Renal cortex interstitium (tissue), 11 donors: Measurements from ENCODE around the gene HTT-AS. TPM values are rescaled to one million over a fixed set of nuclear protein-coding genes. Genes with fewer than 3 reads are reported as not detected.
"Not testable (repeated sequence)": the region's sequence is repeated elsewhere in the genome, so short reads cannot be mapped to it uniquely, and the experiment has no call there.

Source experiments
- DNase-seq, 11 donors: peaks; one replicate each; pipeline ENCODE4 v3.0.0-alpha.2; 2013; ENCODE audit warnings: low read depth in 9 of 11, low spot score in 4 of 11; ENCODE audit errors: extremely low read depth in 1 of 11
- polyA plus RNA-seq, 3 donors: library from polyadenylated mRNA; unstranded; fragments of 120-200 nt; gene quantifications; one replicate each; pipeline ENCODE4 v1.2.1, GENCODE V29; 2013; ENCODE audit not compliant: insufficient read length in 3 of 3

The HTT-AS gene
- polyA plus RNA-seq, 3 donors = not detected

DNA sequence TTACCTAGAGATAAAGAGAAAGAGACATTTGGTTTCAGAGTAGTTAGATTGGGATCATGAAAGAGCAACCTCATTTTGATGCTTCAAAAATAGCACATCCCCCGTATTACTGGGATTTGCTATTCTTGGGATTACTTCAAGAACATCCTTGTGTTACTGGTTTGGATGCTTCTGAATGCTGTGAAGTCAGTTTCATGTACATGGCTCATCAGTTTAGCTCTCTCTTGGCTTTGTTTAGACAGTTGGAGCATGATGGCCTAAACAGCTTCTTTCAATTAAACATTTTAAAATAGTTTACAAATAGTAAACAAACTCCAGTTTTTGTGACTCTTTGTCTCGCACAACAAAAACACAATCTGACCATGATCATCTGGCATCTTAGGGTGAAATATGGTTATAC, 24.0 kb upstream of the HTT-AS start:
- DNase-seq = no peak

DNA sequence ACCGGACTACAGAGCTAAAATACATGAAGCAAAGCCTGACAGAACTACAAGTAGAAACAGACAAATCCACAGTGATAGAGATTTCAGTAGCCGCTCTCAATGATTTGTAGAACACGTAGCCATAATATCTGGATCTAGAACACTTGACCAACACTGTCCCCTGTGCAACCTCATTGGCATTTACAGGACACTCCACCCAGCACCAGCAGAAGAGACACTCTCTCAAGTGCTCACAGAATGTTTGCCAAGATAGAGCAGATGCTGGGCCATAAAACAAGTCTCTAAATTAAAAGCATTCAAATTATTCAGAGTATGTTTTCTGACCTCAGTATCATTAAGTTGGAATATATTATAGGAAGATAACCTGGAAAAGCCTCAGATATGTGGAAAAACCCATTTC, 21.9 kb upstream of the HTT-AS start:
- no peak for DNase-seq

DNA sequence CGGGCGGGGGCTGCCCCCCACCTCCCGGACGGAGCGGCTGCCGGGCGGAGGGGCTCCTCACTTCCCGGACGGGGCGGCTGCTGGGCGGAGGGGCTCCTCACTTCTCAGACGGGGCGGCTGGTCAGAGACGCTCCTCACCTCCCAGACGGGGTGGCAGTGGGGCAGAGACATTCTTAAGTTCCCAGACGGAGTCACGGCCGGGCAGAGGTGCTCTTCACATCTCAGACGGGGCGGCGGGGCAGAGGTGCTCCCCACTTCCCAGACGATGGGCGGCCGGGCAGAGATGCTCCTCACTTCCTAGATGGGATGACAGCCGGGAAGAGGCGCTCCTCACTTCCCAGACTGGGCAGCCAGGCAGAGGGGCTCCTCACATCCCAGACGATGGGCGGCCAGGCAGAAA, 20.4 kb upstream of the HTT-AS start:
- DNase-seq = not testable (repeated sequence)

DNA sequence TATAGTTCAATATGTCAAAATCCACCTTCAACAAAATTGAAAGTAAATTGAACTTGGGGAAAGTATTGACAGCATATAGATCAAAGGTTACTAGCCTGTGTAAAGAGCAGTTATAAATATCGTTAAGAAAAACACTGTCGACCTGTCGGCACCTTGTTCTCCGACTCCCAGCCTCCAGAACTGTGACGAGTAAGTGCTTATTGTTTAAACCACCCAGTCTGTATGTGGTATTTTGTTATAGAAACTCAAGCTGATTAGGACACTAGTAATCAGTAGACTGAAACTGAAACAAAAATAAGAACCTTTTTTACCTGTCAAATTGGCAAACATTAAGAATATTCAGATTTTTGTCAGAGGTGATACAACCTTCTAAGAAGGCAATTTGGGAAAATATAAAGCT, 17.1 kb upstream of the HTT-AS start:
- no peak for DNase-seq

DNA sequence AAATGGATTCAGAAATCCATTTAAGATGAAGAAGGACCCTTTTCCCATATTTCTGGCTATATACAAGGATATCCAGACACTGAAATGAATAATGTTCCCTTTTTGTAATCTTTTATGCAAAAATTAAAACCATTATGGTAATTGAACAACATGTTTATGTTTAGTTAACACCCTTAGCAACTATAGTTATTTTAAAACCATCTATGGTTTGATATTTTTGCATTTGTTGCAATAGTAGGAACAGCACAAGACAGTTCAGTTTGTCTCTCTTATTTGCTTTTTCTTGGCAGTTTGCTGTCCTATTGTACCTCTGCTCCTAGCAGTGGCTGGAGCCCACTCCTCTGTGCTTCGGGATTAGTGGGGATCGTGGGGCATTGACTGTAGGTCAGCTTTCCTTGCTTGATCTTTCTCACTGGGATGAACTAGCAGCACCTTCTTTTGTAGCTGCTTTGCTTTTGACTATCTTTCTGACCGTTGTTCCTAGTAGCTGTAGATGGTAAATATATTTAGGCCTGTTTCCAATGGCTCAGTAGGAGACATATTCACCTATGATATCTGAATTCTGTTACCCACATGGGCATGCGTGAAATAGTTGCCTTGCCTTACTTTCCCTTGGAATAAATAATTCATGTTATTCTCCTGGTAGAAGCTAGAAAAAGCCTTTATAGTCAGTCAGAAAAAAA, 12.9 kb upstream of the HTT-AS start:
- DNase-seq = no peak

DNA sequence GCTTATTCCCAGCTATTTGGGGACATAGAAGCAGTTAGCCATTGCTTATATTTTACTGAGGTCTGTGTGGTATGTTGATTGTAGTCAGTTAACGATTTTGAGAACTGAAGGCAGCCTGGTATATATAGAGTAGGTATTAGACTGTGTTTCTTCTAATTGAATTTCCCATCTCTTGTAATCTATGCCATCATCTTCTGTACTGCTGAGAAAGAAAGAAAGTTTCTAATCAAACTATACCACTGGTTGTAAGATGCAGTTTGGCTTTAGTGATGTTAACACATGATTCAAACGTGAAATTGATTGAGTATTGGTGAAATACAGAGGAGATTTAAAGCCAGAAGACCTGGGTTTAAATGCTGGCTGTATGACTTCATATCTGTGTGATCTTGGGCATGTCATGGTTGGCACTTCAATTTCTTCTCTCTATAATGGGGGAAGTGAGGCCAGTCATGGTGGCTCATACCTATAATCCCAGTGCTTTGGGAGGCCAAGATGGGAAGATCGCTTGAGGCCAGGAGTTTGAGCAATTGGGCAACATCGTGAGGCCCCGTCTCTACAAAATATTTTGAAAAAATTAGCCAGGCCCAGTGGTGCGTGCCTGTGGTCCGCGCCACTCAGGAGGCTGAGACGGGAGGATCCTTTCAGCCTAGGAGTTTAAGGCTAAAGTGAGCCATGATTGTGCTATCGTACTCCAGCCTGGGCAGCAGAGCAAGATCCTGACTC, 11.8 kb upstream of the HTT-AS start:
- DNase-seq = no peak

DNA sequence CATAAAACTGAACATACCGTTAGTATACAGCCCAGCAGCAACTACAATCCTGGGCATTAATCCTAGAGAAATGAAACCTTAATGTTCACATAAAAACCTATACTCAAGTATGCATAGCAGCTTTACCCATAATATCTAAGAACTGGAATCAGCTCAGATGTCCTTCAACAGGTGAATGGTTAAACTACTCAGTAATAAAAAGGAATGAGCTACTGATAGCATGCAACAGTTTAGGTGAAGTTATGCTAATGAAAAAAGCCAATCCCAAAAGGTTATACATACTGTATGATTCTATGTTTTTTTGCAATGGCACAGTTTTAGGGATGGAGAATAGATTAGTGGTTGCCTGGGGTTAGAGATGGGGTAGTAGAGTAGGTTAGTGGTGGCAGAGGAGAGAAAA, 9.4 kb upstream of the HTT-AS start:
- DNase-seq = no peak

DNA sequence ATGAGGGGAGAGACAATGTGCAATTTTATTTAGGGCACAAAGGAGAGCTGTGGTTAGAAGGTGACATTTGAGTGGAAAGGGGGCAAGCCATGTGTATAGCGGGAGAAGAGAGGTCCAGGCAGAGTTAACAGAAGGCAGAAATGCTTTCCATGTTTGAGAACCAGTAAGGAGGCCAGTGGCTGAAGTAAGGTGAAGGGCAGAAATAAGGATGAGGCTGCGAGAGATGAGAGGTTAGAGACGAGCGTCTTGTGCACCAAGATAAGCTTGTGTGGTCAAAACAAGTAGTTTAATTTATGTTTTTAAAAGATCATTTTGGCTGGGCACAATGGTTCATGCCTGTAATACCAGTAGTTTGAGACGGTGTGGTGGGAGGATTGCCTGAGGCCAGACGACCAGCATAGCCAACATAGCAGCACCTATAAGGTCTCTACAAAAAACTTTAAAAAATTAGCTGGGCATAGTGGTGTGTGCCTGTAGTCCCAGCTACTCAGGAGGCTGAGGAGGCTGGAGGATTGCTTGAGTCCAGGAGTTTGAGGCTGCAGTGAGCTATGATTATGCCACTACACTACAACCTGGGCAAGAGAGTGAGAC, 8.7 kb upstream of the HTT-AS start:
- no peak for DNase-seq

DNA sequence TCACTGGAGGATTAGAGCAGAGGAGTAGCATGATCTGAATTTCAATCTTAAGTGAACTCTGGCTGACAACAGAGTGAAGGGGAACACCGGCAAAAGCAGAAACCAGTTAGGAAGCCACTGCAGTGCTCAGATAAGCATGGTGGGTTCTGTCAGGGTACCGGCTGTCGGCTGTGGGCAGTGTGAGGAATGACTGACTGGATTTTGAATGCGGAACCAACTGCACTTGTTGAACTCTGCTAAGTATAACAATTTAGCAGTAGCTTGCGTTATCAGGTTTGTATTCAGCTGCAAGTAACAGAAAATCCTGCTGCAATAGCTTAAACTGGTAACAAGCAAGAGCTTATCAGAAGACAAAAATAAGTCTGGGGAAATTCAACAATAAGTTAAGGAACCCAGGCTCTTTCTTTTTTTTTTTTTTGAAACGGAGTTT, 5.4 kb upstream of the HTT-AS start:
- DNase-seq = no peak

DNA sequence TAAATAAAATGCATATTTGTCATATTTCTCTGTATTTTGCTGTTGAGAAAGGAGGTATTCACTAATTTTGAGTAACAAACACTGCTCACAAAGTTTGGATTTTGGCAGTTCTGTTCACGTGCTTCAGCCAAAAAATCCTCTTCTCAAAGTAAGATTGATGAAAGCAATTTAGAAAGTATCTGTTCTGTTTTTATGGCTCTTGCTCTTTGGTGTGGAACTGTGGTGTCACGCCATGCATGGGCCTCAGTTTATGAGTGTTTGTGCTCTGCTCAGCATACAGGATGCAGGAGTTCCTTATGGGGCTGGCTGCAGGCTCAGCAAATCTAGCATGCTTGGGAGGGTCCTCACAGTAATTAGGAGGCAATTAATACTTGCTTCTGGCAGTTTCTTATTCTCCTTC, 3.5 kb upstream of the HTT-AS start:
- no peak for DNase-seq

DNA sequence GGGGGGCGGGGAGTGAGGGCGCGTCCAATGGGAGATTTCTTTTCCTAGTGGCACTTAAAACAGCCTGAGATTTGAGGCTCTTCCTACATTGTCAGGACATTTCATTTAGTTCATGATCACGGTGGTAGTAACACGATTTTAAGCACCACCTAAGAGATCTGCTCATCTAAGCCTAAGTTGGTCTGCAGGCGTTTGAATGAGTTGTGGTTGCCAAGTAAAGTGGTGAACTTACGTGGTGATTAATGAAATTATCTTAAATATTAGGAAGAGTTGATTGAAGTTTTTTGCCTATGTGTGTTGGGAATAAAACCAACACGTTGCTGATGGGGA, 1.3 kb upstream of the HTT-AS start:
- DNase-seq = no peak

DNA sequence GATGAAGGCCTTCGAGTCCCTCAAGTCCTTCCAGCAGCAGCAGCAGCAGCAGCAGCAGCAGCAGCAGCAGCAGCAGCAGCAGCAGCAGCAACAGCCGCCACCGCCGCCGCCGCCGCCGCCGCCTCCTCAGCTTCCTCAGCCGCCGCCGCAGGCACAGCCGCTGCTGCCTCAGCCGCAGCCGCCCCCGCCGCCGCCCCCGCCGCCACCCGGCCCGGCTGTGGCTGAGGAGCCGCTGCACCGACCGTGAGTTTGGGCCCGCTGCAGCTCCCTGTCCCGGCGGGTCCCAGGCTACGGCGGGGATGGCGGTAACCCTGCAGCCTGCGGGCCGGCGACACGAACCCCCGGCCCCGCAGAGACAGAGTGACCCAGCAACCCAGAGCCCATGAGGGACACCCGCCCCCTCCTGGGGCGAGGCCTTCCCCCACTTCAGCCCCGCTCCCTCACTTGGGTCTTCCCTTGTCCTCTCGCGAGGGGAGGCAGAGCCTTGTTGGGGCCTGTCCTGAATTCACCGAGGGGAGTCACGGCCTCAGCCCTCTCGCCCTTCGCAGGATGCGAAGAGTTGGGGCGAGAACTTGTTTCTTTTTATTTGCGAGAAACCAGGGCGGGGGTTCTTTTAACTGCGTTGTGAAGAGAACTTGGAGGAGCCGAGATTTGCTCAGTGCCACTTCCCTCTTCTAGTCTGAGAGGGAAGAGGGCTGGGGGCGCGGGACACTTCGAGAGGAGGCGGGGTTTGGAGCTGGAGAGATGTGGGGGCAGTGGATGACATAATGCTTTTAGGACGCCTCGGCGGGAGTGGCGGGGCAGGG, 711 bp upstream of the HTT-AS start:
- peak; percentile 50 to 81 (median 74) for DNase-seq

DNA sequence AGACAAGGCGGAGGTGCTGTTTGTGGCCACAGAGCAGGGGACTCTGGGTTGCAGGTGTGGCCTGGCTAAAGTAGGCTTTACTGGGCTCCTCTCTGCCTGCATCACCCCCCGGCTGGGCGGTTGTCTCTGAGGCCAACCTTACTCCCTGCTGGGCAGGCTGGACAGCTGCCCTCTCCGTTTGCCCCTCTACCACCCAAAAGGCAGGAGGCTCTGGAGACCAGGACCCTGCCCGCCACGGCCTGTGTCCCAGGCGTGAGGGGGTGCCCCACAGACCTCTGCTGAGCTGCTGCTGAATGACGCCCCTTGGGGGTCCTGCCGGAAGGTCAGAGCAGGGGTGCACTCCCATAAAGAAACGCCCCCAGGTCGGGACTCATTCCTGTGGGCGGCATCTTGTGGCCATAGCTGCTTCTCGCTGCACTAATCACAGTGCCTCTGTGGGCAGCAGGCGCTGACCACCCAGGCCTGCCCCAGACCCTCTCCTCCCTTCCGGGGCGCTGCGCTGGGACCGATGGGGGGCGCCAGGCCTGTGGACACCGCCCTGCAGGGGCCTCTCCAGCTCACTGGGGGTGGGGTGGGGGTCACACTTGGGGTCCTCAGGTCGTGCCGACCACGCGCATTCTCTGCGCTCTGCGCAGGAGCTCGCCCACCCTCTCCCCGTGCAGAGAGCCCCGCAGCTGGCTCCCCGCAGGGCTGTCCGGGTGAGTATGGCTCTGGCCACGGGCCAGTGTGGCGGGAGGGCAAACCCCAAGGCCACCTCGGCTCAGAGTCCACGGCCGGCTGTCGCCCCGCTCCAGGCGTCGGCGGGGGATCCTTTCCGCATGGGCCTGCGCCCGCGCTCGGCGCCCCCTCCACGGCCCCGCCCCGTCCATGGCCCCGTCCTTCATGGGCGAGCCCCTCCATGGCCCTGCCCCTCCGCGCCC, 920 bp downstream of the HTT-AS start:
- DNase-seq = peak in 1 of 11 donors; percentile 29

DNA sequence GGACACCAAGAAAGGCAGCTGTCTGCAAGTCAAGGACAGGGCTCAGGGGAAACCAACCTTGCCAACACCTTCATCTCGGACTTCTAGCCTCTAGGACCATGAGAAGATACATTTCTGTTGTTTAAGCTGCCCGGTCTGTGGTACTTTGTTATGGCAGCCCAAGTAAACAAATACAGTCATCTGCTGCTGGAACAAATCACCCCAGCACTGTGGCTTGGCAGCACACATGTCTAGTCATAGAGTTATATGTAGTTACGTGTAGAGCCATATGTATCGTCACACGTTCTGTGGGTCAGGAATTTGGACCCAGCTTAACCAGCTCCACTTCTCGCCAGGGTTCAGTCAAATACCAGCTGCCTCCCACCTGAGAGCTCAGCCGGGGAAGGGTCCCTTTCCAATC, 2.5 kb downstream of the HTT-AS start:
- DNase-seq = no peak

DNA sequence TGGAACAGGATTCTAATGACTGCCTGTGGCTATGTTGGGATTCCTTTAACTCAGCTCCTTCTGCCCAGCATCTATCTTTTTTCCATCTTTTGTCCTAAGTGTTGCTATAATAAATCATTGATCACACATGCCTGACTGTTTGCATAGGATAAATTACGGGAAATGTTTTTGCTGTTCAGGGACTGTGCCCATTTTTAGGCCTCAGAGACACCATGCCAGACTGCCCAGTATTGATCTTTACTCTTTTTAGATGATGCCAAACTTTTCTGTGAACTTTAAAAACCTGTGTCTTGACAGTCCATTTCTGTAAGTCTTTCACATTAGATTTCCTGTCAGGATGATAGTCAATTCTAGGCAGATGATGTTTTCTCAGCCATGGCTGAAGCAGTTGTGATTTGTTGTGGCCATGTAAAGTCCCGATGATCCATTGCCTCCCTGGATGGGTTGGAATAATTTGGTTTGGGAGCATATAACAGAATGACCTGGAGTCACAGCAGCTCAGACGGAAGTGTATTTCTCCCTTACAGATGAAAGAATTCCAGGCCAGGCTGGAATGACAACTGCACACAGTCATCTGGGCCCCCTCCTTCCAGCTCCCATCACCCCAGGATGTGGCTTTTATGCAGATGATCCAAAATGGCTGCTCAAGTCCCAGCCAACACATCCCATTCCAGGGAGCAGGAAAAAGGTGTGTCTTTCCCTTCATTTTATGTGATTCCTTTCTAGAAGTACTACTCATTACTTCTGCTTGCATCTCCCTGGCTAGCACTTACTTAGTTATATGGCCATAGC, 3.4 kb downstream of the HTT-AS start:
- DNase-seq = no peak

DNA sequence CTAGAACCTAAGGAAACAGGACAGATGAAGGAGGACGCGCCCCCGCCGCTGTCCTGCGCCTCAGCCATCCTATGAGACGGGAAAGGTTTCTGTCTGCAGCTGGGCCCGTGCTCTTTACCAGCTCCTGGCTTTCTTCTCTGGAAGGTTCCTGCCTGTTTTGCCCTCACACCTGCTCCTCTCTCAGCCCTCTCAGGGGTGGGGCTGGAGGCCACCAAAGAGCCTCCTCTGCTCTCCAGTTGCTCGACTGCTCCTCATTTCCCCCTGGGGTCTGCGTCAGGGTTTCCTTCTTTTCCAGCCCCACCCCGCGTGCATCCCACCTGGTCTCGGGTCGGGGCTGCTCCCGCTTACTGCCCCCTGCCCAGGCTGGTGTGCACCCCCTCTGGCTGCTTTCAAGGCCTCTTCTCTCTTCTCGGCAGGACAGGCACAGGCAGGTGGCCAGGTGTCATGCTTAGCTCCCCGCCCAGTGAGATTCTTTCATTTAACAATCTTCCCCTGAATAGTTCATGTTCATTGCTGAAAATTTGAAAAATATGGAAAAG, 4.6 kb downstream of the HTT-AS start:
- DNase-seq = no peak

DNA sequence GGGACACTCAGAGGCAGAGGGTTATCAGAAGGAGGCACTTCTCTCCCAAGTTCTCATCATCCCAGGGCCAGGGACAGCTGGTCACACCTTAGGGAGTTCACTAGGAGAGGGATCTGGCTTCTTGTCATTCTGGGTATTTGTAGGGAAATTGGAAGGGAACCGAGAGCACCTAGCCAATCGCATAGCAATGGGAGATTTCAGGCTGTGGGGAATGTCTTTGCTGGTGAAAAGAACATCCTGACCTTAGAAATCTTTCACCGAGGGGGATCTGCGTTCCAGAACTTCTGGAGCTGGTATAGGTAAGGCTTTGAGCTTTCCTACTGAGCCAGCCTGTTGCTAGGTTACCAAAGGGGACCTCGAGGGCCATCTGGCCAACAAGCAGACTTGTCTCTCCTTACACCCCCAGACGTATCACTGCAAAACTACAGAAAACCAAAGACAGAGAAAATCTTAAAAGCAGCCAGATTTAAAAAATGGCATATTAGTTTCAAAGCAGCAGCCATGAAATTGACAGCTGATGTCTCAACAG, 6.8 kb downstream of the HTT-AS start:
- no peak for DNase-seq
